GM18499 (cell line): ENCODE results near the gene ZNF362.

Experiments
- ATAC-seq: cut with Tn5 transposase; IDR thresholded peaks from one replicate; pipeline ENCODE4 v1.9.1; 2021; ENCODE audit warnings: moderate number of reproducible peaks; ENCODE audit not compliant: insufficient read depth, unreplicated experiment

ZNF362 gene

GRCh38 chr1:33322109-33322508, 65.8 kb downstream of the ZNF362 start:
- ATAC-seq, result no peak

DNA sequence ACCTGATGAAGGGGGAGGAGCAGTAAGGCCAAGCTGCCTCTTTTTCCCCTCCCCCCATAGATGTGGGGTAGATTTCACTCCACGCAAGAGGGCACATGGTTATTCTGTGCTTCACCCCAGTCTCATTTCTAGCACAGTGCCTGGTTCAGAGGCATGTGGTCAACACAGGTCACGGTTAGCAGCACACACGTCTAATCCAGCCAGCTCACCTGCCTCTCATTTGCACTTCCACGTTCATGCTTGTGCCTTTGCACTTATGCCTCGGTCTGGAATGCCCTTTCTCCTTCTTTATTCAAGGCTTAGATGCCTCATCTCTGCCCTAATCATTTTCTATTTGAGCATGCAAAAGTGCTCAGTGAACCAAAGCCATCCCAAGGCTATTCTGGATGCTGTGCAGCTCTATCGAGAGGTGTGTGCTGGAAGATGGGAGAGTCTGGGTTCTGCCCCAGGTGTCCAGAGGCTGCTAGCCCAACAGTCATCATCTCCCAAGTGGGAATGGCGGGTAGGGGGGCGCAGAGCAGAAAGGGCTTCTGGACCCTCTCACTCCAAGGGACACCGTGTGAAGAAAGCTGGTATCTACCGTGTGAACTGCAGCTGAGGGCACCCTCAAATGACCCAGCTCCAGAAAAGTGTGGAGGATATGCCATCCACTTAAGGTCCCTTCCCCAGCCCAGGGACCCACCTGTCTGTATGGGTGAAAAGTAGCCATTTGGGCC, 66.7 kb downstream of the ZNF362 start:
- ATAC-seq, result no peak

DNA sequence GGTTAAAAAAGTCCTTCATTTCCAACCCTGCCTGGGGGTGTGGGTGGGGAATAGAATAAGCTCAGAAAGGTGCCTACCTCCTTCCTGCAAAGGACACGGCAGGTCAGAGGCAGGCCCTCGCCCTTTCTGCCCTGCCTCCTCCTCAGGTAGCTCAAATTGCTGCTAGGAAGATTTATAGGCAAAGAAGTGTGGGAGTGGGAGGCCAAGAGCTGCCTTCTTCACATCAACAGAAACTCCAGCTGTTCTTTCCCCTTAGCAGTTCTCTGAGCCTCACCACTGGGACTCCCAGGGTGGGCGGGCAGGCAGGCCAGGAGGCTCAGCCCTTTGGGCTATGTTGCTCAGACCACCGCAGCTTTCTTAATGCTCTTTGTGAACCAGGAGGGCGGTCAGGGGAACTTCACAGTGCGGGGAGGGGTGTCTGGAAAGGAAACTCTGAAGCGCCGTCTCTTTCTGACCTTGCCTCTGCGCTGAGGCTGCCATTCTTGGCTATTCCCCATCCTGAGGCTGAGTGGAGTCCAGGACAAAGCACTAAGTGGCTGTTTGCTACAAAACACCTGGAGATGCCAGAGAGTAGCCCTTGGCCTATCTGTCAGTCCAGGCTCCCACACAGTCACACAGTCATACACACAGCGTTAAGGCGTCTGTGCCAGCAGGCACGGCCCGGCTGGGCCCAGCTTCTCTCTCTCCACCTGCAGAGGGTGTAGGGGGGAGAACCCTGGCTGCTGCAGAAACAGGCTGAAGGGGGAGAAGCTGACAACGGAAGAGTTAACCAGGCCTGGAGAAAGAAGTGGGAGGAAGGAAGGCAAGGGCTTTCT, 67.6 kb downstream of the ZNF362 start:
- ATAC-seq, result no peak

DNA sequence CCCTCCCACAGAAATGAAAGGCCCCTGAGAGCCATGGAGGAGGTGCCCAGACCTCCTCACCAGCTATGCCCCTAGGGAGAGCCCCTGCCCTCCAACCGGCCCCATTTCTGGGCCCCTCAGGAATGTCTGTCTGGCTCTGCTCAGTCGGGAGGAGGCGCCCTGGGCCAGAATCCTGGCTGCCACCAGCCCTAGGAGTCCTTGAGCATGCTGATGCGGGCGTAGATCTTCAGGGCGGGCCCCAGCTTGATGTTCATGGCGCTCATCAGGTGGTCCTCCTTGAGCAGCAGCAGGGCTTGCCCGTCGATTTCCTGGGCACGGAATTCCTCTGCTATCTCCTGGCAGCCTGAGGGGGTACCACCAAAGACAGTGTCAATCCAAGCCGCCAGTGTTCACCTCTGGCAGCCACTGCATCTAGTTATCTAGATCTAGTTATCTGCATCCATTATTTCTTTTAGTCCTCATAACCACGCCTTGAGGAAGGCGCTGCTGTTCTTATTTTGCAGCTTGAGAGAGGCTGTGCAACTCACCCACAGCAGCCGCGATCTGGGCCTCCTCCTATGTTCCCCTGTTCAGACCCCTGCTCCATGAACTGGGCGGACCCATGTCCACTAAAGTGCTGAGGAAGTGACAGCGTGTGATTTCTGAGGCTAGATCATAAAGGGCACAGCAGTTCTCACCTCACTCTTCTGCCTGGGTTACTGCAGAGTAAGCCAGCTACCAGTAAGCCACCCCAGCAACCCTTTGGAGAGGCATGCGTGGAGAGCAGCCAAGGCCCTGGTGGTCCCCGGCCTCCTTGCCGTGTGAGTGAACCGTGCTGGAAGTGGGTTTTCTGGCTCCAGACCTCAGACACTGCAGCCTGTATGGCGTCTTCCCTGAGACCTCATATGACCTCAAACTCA, 68.6 kb downstream of the ZNF362 start:
- ATAC-seq, result no peak

DNA sequence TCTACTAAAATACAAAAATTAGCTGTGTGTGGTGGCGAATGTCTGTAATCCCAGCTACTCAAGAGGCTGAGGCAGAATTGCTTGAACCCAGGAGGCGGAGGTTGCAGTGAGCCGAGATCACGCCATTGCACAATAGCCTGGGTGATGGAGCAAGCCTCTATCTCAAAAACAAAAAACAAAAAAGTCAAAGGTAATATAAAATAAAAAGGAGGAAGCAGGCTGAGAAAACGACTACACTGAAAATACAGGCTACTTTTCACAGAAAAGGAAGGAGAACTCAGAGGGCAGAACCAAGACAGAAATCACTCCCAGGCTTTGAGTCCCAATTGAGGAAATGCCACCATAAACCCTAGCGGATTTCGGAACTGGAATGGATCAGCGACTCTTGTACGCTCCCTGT, 70.5 kb downstream of the ZNF362 start:
- no peak for ATAC-seq

DNA sequence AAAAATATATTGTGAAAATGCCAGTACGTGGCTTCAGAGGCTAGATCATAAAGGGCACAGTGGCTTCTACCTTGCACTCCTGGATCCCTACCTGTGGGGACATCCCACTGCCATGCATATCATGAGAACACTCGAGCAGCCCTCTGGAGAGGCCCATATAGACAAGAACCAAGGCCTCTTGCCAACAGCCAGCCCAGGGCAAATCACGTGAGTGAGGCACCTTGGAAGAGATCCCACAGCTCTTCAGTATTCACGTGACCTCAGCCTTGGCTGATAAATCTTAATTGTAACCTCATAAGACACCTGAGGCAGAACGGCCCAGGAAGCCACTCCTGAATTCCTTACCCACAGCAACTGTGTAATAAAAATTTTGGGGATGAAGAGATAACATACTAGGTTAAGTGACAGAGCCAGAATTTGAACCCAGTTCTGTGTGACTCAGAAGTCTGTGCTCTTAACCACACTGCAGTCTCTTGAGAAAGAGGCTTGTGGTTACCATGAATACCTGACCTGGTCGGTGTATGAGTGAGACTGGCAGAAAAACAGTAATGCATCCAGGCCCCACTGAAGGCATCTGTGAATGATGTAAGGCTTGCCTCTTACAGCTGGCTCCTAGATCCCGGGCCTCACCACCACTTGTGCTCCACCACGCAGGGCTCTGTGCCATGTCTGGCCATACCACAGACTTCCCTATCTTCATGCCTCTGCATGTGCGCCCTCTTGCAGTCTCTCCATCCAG, 71.5 kb downstream of the ZNF362 start:
- no peak for ATAC-seq

GRCh38 chr1:33328817-33329216, 72.5 kb downstream of the ZNF362 start:
- no peak for ATAC-seq

DNA sequence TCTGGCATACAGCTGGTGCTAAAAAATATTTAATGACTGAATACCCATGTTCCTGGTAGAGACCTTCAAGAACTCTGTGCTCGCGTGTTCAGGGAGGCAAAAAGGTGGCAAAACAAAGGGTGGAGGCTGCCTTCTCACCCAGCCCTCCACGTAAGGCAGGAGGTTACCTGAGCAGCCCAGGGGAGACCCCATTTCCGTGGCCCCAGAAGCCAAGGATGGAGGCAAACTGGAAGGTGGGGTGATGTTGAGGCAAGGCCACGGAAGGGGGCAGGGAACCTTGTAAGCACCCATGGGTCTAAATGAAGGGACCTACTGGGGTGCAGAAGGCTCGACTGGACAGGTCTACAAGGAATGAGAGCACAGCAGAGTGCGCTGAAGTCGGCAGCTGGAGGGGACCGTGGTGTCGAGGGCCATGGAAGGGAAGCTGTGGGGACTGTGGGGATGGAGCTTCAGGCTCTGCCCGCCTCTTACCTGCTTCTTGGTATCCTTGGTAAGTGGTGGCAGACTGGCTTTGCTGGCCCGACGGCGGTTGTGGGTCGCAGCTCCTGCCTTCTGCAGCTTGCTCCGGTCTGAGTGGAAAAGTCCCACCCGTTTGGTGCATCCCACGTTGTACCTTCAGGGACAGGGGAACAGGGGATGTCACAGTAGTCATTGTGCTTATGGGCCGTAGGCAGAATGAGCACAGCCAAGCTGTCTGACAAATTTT, 73.5 kb downstream of the ZNF362 start:
- ATAC-seq, result no peak

GRCh38 chr1:33330361-33330890, 74.1 kb downstream of the ZNF362 start:
- ATAC-seq, result no peak

- no peak for ATAC-seq
Observed at GRCh38 chr1:33330906-33331305, 74.6 kb downstream of the ZNF362 start.

- no peak for ATAC-seq
Observed at GRCh38 chr1:33331444-33332356, 75.4 kb downstream of the ZNF362 start.

GRCh38 chr1:33332357-33332789, 76.1 kb downstream of the ZNF362 start:
- ATAC-seq, result no peak

- no peak for ATAC-seq
Observed at GRCh38 chr1:33332881-33333280, 76.6 kb downstream of the ZNF362 start.

GRCh38 chr1:33334081-33334552, 77.8 kb downstream of the ZNF362 start:
- ATAC-seq, result no peak

- ATAC-seq, result no peak
Observed at GRCh38 chr1:33335020-33335419, 78.7 kb downstream of the ZNF362 start.

GRCh38 chr1:33336580-33336979, 80.3 kb downstream of the ZNF362 start:
- ATAC-seq, result no peak

- ATAC-seq, result no peak
Observed at GRCh38 chr1:33337441-33337840, 81.1 kb downstream of the ZNF362 start.

DNA sequence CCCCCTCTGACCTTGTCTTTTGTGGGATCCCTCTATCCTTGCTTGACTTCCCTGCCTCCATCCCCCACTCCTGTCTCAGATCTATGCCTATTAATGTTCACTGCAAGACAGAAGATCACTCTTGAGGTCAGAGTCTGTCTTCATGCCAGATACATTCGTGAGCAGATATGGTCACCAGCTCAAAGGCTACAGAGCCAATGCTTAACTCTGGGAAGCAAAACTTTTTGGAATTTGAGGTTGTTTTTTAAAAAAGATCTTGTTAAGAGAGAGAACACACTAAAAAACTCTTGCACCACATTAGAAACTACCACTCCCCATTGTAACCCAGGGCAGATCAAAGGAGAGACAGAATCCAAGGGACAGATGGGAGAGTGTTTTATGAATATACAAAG, 81.8 kb downstream of the ZNF362 start:
- ATAC-seq, result no peak
